ENCODE measurements around the gene AFG1L.
A peak's percentile ranks its signal among the peaks of the same experiment; 100 is the strongest.
"Not testable (repeated sequence)": the region's sequence is repeated elsewhere in the genome, so short reads cannot be mapped to it uniquely, and the experiment has no call there.

Gene AFG1L

DNA sequence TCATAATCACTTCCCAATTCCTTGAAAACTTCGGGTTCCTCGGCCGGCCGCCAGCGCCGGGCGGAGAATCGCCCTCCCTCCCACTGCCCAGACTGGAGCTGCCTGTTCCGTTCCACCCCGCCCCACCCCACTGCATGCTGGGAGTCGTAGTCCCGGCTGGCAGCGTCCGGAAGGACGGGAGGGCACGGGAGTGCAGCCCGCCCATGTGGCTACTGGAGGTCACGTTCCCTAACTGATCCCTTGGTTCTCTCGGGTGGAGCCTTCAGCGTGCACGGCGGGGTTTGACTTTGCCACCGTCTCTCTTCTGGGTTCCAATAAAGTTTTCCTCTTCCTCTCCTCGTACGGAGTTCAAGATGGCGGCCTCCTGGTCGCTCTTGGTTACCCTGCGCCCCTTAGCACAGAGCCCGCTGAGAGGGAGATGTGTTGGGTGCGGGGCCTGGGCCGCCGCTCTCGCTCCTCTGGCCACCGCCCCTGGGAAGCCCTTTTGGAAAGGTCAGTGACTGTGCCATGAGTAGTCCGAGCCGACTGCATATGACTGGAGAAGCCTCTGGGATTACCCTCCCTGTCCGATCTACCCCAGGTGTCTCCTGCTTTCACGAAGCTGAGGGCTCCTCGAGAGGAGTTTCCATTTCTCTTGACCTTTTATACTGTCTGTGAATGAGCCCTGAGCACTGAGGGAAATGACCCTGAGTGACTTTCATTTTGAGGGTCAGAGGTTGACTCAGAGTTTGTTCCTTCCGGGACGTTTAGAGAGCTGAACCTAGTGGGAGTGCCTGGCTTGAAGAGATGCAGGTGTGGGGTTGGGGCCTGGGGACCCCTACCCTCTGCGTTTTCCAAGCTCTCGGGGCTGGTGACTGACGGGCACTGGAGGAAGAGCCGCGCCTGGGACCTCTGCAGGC, at the start of gene AFG1L:
Gene AFG1L (plus strand): TSS at position 328 of the 899 bp plus-strand sequence. CDS start 26 bp downstream, at position 354.
- no peaks in the 10 kb centered on the region for H3K27me3 ChIP-seq
- H3K4me3 ChIP-seq (ENCODE audit: low read depth in 1 of 2, low read length in 1 of 2), result peak within 1 kb of the TSS; percentile 76 to 95
- H3K27ac ChIP-seq, result peak within 1 kb of the TSS; percentile 86
- no peaks in the 10 kb centered on the region for H3K9me3 ChIP-seq
- peaks cover 11 to 17% of the 10 kb centered on the region in 2 experiments for H3K4me1 ChIP-seq (ENCODE audit: control insufficient read depth in 1 of 2, insufficient read depth in 1 of 2, low read depth in 1 of 2, low read length in 1 of 2)
- TF ChIP-seq, protein P1, sequence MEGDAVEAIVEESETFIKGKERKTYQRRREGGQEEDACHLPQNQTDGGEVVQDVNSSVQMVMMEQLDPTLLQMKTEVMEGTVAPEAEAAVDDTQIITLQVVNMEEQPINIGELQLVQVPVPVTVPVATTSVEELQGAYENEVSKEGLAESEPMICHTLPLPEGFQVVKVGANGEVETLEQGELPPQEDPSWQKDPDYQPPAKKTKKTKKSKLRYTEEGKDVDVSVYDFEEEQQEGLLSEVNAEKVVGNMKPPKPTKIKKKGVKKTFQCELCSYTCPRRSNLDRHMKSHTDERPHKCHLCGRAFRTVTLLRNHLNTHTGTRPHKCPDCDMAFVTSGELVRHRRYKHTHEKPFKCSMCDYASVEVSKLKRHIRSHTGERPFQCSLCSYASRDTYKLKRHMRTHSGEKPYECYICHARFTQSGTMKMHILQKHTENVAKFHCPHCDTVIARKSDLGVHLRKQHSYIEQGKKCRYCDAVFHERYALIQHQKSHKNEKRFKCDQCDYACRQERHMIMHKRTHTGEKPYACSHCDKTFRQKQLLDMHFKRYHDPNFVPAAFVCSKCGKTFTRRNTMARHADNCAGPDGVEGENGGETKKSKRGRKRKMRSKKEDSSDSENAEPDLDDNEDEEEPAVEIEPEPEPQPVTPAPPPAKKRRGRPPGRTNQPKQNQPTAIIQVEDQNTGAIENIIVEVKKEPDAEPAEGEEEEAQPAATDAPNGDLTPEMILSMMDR (IDR thresholded peaks at IDR 0.05), result peak; percentile 28
- H3K36me3 ChIP-seq, result no peaks in the 10 kb centered on the region

DNA sequence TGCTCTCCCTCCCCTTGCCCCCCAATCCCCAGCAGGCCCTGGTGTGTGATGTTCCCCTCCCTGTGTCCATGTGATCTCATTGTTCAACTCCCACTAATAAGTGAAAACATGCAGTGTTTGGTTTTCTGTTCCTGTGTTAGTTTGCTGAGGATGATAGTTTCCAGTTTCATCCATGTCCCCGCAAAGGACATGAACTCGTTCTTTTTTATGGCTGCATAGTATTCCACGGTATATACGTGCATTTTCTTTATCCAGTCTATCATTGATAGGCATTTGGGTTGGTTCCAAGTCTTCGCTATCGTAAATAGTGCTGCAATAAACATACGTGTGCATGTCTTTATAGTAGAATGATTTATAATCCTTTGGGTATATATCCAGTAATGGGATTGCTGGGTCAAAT, 49.8 kb upstream of the AFG1L start:
- not testable (repeated sequence) for H3K27ac ChIP-seq; H3K27me3 ChIP-seq; H3K4me3 ChIP-seq (ENCODE audit: low read depth in 1 of 2, low read length in 1 of 2); H3K36me3 ChIP-seq; H3K9me3 ChIP-seq
- H3K4me1 ChIP-seq (ENCODE audit: control insufficient read depth in 1 of 2, insufficient read depth in 1 of 2, low read depth in 1 of 2, low read length in 1 of 2), result peaks cover 34 to 47% of the 10 kb centered on the region in 2 experiments

DNA sequence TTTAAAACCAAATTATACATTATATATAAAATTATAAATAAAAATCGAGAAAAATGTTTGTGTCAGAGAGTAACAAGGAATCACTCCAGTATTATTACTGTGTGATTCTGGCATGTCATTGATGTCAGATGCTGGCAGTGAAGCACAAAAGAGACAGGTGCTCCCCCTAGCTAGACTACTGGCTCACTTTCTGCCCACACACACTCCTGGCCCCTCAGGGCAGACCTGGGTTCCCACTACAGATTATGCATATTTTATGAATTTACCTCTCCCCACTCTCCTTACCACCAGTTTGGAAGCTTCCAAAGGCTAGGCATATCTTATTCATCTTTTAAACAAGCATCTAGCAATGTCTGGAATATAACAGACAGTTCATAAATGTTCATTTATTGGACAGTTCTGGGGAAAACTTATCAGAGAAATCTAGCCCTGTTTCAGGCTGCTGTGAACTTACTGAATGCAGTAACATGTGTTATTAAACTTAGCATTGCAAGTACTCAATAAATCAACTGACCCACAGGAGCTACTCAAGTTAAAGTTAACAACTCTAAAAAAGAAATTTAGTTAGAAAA, 46.8 kb upstream of the AFG1L start:
- no peaks in the 10 kb centered on the region for H3K9me3 ChIP-seq
- H3K36me3 ChIP-seq, result no peaks in the 10 kb centered on the region
- no peaks in the 10 kb centered on the region for H3K27me3 ChIP-seq
- TF ChIP-seq, protein P1 (IDR thresholded peaks at IDR 0.05), result no peak
- peaks cover 53 to 69% of the 10 kb centered on the region in 2 experiments for H3K4me1 ChIP-seq (ENCODE audit: control insufficient read depth in 1 of 2, insufficient read depth in 1 of 2, low read depth in 1 of 2, low read length in 1 of 2)
- H3K27ac ChIP-seq, result peak overlapping the region; percentile 32
- no peak overlapping the region for H3K4me3 ChIP-seq (ENCODE audit: low read depth in 1 of 2, low read length in 1 of 2)

DNA sequence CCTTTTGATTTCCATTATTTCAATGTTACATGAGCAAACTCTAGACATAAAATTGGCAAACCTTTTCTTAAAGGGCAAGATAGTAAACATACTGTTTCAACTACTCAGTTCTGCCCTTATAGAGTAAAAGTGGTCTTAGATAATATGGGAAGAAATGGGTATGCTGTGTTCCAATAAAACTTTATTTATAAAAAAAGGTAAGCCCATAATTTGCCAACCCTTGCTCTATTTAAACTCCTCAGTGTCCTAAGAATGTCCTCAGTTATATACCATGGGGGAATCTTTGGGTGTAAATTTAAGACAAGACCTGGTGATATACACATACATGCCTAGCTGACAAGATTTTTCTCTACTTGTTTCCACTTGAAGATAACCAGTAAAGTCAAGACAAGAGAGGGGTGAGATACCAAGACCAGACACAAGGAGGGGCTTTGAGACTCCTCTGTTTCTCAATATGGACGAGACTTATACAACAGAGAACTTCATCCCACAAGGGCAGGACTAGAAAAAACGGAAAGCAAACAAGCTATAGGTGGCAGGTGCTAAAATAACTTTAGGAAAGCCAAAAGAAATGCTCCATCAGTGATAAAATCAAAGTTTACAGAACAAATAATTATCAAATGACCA, 44.5 kb upstream of the AFG1L start:
- Histone ChIP-seq H3K4me3 (ENCODE audit: low read depth in 1 of 2, low read length in 1 of 2) (no peak overlapping the region), H3K36me3 (no peaks in the 10 kb centered on the region), H3K27me3 (no peaks in the 10 kb centered on the region), H3K9me3 (no peaks in the 10 kb centered on the region), H3K4me1 (ENCODE audit: control insufficient read depth in 1 of 2, insufficient read depth in 1 of 2, low read depth in 1 of 2, low read length in 1 of 2) (peaks cover 76 to 88% of the 10 kb centered on the region in 2 experiments), H3K27ac (peak overlapping the region; percentile 54)
- TF ChIP-seq, protein P1 (IDR thresholded peaks at IDR 0.05), result no peak

DNA sequence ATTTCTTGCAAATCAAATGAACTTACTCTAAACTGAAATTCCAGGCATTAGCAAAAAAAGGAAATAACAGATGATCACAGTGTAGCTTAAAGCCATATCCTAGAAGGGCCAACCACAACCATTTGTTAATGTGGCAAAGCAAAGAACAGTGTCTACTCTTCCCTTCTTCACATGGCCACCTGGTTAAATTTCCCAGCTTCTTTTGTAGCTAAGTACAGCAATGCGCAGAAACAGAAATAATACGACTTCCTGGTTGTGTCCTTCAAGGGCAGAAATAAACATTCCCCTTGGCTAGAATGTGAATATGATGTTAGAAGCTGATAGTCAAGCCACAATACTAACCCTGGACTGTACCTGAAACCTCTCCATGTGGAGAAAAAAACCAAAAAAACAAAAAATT, 43.6 kb upstream of the AFG1L start:
- peaks cover 84 to 97% of the 10 kb centered on the region in 2 experiments for H3K4me1 ChIP-seq (ENCODE audit: control insufficient read depth in 1 of 2, insufficient read depth in 1 of 2, low read depth in 1 of 2, low read length in 1 of 2)
- no peak overlapping the region for H3K4me3 ChIP-seq (ENCODE audit: low read depth in 1 of 2, low read length in 1 of 2)

More for the DNA sequence above, 43.6 kb upstream of the AFG1L start:
- TF ChIP-seq, protein P1 (IDR thresholded peaks at IDR 0.05), result no peak
- no peaks in the 10 kb centered on the region for H3K36me3 ChIP-seq
- H3K27ac ChIP-seq, result peak overlapping the region; percentile 54
- no peaks in the 10 kb centered on the region for H3K27me3 ChIP-seq
- no peaks in the 10 kb centered on the region for H3K9me3 ChIP-seq
